K562 (cell line): ENCODE results near the gene SBNO1. TPM values are rescaled to one million over a fixed set of nuclear protein-coding genes. Genes with fewer than 3 reads are reported as not detected.

Experiments used
- BCL6 ChIP-seq: fragments of 250-450 bp; sonication (Bioruptor Pico); IDR thresholded peaks from 2 replicates; pipeline ENCODE4 v1.4.0; 2020
- BDP1 ChIP-seq: IDR thresholded peaks from 3 replicates; pipeline ENCODE4 v1.6.1; 2011; ENCODE audit not compliant: insufficient read length, insufficient read depth
- CBFA2T2 ChIP-seq: fragments of 450-650 bp; conservative IDR thresholded peaks from 2 replicates; pipeline ENCODE4 v1.6.1; 2017; ENCODE audit warnings: mild to moderate bottlenecking
- DEAF1 ChIP-seq: fragments of 450-650 bp; formaldehyde crosslinking; IDR thresholded peaks from 2 replicates; pipeline ENCODE4 v1.4.0; 2020; ENCODE audit warnings: mild to moderate bottlenecking, moderate library complexity
- DMBX1 ChIP-seq: fragments of 250-450 bp; sonication (Bioruptor Pico); IDR thresholded peaks from 2 replicates; pipeline ENCODE4 v1.8.0; 2022; ENCODE audit warnings: inconsistent platforms, mild to moderate bottlenecking, moderate library complexity, borderline replicate concordance
- HES1 ChIP-seq: fragments of 450-650 bp; IDR thresholded peaks from 2 replicates; pipeline ENCODE4 v1.6.1; 2016; ENCODE audit warnings: low read depth, mild to moderate bottlenecking, moderate library complexity
- IRF2 ChIP-seq: sonication (generic); formaldehyde crosslinking; IDR thresholded peaks from 2 replicates; pipeline ENCODE4 v1.8.1; 2022; ENCODE audit warnings: mild to moderate bottlenecking, missing genetic modification reagents
- MAFK ChIP-seq: IDR thresholded peaks from 2 replicates; pipeline ENCODE4 v1.6.1; 2011; ENCODE audit warnings: low read length, improper control_type of control experiment
- NR3C1 ChIP-seq: sonication (generic); formaldehyde crosslinking; IDR thresholded peaks from 2 replicates; pipeline ENCODE4 v1.8.1; 2022; ENCODE audit warnings: missing genetic modification reagents
- POLR2AphosphoS5 ChIP-seq: IDR thresholded peaks from 2 replicates; pipeline ENCODE4 v1.6.1; 2011; ENCODE audit warnings: mild to moderate bottlenecking, low read depth, low read length, moderate library complexity; ENCODE audit not compliant: control insufficient read depth, insufficient read depth
- RFX7 ChIP-seq: fragments of 250-450 bp; sonication (Bioruptor Pico); IDR thresholded peaks from 2 replicates; pipeline ENCODE4 v1.5.1; 2021; ENCODE audit warnings: mild to moderate bottlenecking
- SMAD4 ChIP-seq: fragments of 250-450 bp; sonication (Bioruptor Pico); conservative IDR thresholded peaks from 2 replicates; pipeline ENCODE4 v1.8.0; 2021; ENCODE audit warnings: inconsistent platforms, mild to moderate bottlenecking, moderate library complexity
- SMARCE1 ChIP-seq: fragments of 450-650 bp; IDR thresholded peaks from 2 replicates; pipeline ENCODE4 v1.7.1; 2016; ENCODE audit warnings: mild to moderate bottlenecking
- TAL1 ChIP-seq: fragments of 450-650 bp; IDR thresholded peaks from 2 replicates; pipeline ENCODE4 v1.6.1; 2016; ENCODE audit warnings: mild to moderate bottlenecking
- THRAP3 ChIP-seq: fragments of 450-650 bp; IDR thresholded peaks from 2 replicates; pipeline ENCODE4 v1.6.1; 2016; ENCODE audit warnings: mild to moderate bottlenecking, inconsistent platforms, borderline replicate concordance
- YBX1 ChIP-seq: fragments of 450-650 bp; IDR thresholded peaks from 2 replicates; pipeline ENCODE4 v1.7.1; 2016; ENCODE audit warnings: mild to moderate bottlenecking
- ZBTB26 ChIP-seq: fragments of 450-650 bp; formaldehyde crosslinking; IDR thresholded peaks from 2 replicates; pipeline ENCODE4 v1.4.0; 2022; ENCODE audit warnings: missing genetic modification characterization
- polyA plus RNA-seq, 8 experiments: library from polyadenylated mRNA; depleted of rRNA in 4 of 8; stranded (reverse) in 5 of 8; unstranded in 3 of 8; fragments of >200 nt; fragmentation: Nextera tagmentation in 2 of 8; fragmentation: Illumina TruSeq in 1 of 8; extraction: Ambion mirVana in 2 of 8; extraction: Trizol in 1 of 8; gene quantifications; 2 replicates each; pipeline versions ENCODE4 v1.2.1 to v1.2.3, GENCODE V29; 2011 to 2014; ENCODE audit warnings: inconsistent platforms in 1 of 8, missing spikeins in 1 of 8
- total RNA-seq, 7 experiments: library from RNA; depleted of rRNA in 6 of 7; stranded (reverse); fragments of >200 nt in 6 of 7; fragmentation: Illumina TruSeq in 2 of 7; extraction: Trizol in 2 of 7; gene quantifications; 2 replicates each; pipeline versions ENCODE4 v1.2.1 to v1.2.3, GENCODE V29; 2011 to 2021; ENCODE audit warnings: low replicate concordance in 1 of 7
- TF ChIP-seq, protein P1 (sequence below): fragments of 150-350 bp; IDR thresholded peaks from 2 replicates; pipeline ENCODE4 v1.6.1; 2014; ENCODE audit warnings: low read depth, mild to moderate bottlenecking, low read length, borderline replicate concordance
- TF ChIP-seq, protein P2 (sequence below): fragments of 250-450 bp; sonication (Bioruptor Pico); IDR thresholded peaks from 2 replicates; pipeline ENCODE4 v1.5.0; 2021
- TF ChIP-seq, protein P3 (sequence below), 2 experiments: fragments of 250-450 bp in 1 of 2; fragments of 450-650 bp in 1 of 2; sonication (Bioruptor Pico) in 1 of 2; IDR thresholded peaks; 2 replicates each; pipeline versions ENCODE4 v1.6.1 to v1.8.0; 2016 to 2021; ENCODE audit warnings: mild to moderate bottlenecking in 2 of 2, moderate library complexity in 2 of 2, missing compliant biosample characterization in 1 of 2, missing genetic modification characterization in 1 of 2

The SBNO1 gene
- total and polyA plus RNA-seq, 9 of the 15 experiments (the other 6 are each of a cell fraction or from before 2014, with no cell fraction given) = 14.9 to 77.1 (median 35.9) TPM

GRCh38 chr12:123388177-123388950, 23.7 kb upstream of the SBNO1 start (continued):
- TF ChIP-seq, protein P1, sequence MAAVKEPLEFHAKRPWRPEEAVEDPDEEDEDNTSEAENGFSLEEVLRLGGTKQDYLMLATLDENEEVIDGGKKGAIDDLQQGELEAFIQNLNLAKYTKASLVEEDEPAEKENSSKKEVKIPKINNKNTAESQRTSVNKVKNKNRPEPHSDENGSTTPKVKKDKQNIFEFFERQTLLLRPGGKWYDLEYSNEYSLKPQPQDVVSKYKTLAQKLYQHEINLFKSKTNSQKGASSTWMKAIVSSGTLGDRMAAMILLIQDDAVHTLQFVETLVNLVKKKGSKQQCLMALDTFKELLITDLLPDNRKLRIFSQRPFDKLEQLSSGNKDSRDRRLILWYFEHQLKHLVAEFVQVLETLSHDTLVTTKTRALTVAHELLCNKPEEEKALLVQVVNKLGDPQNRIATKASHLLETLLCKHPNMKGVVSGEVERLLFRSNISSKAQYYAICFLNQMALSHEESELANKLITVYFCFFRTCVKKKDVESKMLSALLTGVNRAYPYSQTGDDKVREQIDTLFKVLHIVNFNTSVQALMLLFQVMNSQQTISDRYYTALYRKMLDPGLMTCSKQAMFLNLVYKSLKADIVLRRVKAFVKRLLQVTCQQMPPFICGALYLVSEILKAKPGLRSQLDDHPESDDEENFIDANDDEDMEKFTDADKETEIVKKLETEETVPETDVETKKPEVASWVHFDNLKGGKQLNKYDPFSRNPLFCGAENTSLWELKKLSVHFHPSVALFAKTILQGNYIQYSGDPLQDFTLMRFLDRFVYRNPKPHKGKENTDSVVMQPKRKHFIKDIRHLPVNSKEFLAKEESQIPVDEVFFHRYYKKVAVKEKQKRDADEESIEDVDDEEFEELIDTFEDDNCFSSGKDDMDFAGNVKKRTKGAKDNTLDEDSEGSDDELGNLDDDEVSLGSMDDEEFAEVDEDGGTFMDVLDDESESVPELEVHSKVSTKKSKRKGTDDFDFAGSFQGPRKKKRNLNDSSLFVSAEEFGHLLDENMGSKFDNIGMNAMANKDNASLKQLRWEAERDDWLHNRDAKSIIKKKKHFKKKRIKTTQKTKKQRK = no peak
- peak; percentile 94 for TF ChIP-seq POLR2AphosphoS5
- TF ChIP-seq RFX7 (CRISPR knock-in tag) = no peak
- TF ChIP-seq, protein P2, sequence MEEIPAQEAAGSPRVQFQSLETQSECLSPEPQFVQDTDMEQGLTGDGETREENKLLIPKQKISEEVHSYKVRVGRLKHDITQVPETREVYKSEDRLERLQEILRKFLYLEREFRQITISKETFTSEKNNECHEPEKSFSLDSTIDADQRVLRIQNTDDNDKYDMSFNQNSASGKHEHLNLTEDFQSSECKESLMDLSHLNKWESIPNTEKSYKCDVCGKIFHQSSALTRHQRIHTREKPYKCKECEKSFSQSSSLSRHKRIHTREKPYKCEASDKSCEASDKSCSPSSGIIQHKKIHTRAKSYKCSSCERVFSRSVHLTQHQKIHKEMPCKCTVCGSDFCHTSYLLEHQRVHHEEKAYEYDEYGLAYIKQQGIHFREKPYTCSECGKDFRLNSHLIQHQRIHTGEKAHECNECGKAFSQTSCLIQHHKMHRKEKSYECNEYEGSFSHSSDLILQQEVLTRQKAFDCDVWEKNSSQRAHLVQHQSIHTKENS = no peak
- no peak for TF ChIP-seq BCL6 (CRISPR knock-in tag)
- no peak for TF ChIP-seq DEAF1 (CRISPR knock-in tag)
- no peak for TF ChIP-seq BDP1
- TF ChIP-seq SMARCE1 = peak; percentile 88
- TF ChIP-seq NR3C1 (CRISPR knock-in tag) = no peak
- peak; percentile 63; the same call in 1 of the 2 replicates for TF ChIP-seq HES1
- no peak for TF ChIP-seq THRAP3
- peak; percentile 95 for TF ChIP-seq CBFA2T2
- peak; percentile 97 for TF ChIP-seq SMAD4 (CRISPR knock-in tag)
- TF ChIP-seq DMBX1 (CRISPR knock-in tag) = peak; percentile 77
- TF ChIP-seq, protein P3, sequence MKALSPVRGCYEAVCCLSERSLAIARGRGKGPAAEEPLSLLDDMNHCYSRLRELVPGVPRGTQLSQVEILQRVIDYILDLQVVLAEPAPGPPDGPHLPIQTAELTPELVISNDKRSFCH (CRISPR knock-in tag; IDR thresholded peaks at IDR 0.05) = no peak
- TF ChIP-seq, protein P3 (tag; IDR thresholded peaks at IDR 0.05) = no peak
- no peak for TF ChIP-seq YBX1
- TF ChIP-seq IRF2 = no peak
- TF ChIP-seq TAL1 = peak; percentile 96
- no peak for TF ChIP-seq MAFK
- no peak for TF ChIP-seq ZBTB26 (CRISPR knock-in tag)
